GM19467 (cell line): Measurements from ENCODE around the gene OXCT2.
"Not testable (repeated sequence)": the region's sequence is repeated elsewhere in the genome, so short reads cannot be mapped to it uniquely, and the experiment has no call there.

Experiments
- ATAC-seq: cut with Tn5 transposase; IDR thresholded peaks from one replicate; pipeline ENCODE4 v1.9.1; 2021; ENCODE audit warnings: mild to moderate bottlenecking, moderate library complexity; ENCODE audit not compliant: unreplicated experiment

The OXCT2 gene

GRCh38 chr1:39771022-39771532 lies at the start of gene OXCT2:
TSS of gene OXCT2 (minus strand) at chr1:39771348. CDS start at chr1:39771255, 93 bp downstream.
- not testable (repeated sequence) for ATAC-seq

- no peak for ATAC-seq
Measured at GRCh38 chr1:39819091-39819812, 48.1 kb upstream of the OXCT2 start.

DNA sequence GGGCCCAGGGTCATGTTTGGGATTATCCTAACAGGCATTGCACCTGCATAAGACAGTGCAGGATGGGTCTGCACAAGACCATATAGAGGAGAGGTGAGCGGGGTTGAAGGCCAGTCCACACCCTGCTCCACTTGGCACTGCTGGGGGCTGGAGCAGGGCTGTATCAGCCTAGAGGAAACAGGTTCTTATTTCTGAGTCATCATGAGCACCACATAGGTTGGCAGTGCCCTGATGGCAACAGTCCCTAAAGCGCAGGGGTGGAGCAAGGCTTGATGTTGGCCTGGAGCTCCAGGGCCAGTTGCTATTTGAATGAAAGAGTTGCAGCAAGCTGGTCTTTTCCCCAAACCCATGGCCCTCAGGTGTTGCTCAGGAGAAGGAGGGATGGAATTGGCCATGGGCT lies 47.3 kb upstream of the OXCT2 start:
- ATAC-seq, result no peak

DNA sequence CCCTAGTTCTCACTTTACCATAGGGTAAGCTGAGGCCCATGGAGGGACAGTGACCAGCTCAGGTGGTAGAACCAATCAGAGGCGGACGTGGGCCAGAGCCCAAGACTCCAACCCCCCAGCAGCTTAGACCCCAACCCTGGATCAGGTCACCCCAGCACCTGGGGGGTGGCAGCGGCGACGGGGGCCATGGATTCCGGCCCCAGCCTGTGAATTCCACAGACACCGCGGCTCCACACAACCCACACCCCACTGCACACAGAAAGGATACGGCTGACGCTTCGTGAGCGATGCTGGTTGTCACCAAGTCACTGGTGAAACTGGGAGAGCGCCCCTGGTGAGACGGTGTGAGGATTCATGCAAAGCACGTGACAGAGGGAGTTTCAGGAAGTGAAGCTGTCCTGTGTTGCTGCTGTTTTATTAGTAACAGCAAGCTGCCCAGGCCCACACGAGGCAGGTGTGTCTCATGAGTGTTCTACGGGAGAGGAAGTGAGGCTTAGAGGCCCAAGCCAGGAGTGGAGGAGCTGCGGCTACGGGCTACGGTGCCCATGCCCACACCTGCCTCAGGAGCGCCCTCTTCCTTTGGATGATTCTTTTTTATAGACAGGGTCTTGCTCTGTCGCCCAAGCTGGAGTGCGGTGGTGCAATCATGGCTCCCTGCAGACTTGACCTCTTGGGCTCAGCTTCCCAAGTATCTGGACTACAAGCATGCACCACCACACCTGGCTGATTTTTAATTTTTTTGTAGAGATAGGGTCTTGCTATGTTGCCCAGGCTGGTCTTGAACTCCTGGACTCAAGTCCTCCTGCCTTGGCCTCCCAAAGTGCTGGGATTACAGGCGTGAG lies 46.2 kb upstream of the OXCT2 start:
- ATAC-seq, result peak; percentile 79

GRCh38 chr1:39816415-39817090 lies 45.4 kb upstream of the OXCT2 start:
- peak; percentile 35 for ATAC-seq

DNA sequence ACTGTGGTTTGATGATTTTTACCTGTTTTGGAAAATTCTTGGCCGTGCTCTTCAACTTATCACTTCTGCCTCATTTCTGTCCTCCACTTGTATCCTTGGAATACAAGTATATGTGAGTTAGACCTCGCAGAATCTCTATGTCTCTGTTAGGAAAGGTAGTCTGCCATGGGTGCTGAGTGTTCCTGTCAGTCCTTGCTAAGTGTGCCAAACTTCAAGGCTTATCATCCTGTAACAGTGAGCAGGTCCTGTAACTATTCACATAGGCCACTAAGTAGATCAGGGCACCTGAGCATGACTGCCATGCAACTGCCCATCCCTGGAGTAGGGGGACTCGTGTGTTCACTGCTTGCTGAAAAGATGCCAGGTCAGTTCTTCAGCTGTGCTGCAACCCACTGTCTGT lies 41.8 kb upstream of the OXCT2 start:
- ATAC-seq, result no peak

DNA sequence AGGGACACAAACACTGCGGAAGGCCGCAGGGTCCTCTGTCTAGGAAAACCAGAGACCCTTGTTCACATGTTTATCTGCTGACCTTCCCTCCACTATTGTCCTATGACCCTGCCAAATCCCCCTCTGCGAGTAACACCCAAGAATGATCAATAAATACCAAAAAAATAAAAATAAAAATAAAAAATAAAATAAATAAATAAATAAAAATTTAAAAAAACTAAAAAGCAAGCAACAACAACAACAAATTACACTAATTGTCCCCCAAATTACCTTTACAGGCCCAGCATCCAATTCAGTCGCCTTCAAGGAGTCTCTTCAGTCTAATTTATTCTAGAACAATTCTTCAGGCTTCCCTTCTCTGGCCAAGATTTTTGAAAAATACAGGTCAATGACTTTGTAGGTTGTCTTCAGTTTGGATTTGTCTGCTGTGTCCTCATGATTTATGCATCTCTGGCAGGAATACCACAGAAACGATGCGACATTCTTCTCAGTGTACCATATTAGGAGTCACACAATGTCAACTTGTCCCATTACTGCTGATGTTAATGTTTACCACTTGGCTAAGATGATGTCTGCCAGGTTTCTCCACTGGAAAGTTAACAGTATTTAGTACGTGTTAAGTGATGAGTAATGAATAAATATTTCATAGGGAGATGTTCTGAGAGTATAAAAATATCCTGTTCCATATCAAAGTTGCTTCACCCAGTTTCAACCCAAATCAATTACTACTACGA lies 37.8 kb upstream of the OXCT2 start:
- no peak for ATAC-seq

DNA sequence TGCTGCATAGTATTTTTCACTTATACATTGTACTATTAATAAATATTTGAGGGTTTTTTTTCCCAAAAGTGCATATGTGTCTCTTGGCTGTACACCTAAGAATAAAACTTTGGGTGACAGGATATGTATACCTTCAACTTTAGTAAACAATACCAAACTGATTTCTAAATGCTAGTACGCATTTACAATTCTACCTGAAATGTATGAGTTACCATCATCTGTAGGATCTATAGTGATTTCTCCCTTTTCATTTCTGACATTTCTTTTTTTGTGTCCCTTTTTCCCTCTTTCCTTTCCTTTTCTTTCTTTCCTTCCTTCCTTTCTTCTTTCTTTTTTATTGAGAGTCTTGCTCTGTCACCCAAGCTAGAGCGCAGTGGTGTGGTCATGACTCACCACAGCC lies 34.2 kb upstream of the OXCT2 start:
- ATAC-seq, result no peak

GRCh38 chr1:39802496-39803260 lies 31.5 kb upstream of the OXCT2 start:
- ATAC-seq, result no peak

DNA sequence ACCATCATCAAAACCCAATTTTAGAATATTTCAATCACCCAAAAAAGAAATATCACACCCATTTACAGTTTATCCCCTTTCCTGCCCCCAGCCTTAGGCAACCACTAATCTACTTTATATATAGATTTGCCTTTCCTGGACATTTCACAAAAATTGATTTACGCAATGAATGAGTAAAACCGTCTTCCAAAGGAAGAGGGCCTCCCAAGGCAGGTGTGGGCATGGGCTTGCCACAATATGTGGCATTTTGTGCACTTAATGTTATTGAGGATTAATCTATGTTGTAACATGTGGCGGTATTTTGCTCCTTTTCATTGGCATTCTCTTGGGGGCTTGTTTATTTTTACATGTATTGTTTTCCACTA lies 29.3 kb upstream of the OXCT2 start:
- no peak for ATAC-seq

DNA sequence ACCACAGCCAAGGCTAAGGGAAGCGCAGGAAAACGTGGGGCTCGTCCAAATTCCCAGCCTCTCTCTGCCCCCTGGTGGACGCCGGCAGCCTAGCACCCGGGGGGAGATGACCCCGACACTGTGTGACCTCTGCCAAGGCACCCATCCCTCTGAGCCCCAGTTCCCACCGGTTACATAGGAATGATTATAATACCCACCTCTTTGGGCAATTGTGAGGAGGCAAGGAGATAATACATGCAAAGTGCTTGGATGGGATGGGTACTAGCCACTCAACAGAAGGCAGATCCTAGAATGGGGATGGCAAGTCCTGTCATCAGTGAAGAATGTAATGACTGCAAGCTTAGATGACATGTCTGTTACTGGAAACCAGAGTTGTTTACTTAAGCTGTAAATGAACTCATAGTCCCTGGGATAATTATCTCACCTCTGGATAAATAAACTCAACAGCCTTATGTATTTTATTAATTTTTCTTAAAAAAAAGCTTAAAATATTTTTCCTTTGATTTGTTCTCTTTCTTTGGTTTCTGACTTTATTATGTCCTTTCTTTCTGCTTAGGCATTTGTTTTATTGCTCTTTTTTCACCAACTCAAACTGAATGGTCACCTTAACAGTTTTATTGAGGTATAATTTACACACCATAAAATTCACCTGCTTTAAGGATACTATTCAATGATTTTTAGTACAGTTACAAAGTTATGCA lies 28.8 kb upstream of the OXCT2 start:
- peak; percentile 41 for ATAC-seq

GRCh38 chr1:39798859-39799769 lies 28.0 kb upstream of the OXCT2 start:
- ATAC-seq, result peak; percentile 94

DNA sequence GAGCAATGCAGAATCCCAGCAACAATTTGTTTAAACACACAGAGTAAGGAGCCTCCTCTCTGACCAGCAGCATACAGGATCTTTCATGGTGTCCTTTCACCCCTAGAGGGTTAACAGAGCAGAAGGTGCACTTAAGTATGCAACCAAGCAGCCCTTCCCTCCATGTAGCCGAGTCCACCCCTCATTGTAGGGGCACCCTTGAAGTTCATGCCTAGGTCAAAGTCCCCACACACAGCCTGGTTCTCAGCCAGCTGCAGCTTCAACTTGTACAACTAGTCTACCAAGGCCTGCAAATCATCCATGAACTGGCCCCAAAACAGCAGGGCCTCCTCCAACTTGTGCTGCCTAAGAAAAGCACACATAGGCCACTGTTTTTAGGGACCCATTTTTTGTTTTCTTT lies 24.5 kb upstream of the OXCT2 start:
- no peak for ATAC-seq

DNA sequence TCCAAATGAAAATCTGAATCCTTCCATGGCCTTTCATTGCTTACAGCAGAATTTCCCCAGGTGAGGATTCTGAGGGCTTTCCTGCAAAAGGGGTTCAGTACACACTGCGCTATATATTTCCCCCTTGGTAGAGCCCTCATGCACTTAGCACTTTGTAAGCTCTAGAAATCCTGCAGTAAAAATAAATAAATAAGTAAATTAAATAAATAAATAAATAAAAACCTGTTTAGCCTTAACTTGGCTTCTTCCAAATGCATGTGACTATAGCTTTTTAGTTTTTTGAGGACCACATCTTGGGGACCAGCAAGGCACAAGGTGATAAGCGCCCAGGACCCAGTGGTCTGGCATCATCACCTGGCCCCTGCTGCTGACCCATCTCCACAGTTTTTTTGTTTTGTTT lies 20.7 kb upstream of the OXCT2 start:
- ATAC-seq, result no peak

DNA sequence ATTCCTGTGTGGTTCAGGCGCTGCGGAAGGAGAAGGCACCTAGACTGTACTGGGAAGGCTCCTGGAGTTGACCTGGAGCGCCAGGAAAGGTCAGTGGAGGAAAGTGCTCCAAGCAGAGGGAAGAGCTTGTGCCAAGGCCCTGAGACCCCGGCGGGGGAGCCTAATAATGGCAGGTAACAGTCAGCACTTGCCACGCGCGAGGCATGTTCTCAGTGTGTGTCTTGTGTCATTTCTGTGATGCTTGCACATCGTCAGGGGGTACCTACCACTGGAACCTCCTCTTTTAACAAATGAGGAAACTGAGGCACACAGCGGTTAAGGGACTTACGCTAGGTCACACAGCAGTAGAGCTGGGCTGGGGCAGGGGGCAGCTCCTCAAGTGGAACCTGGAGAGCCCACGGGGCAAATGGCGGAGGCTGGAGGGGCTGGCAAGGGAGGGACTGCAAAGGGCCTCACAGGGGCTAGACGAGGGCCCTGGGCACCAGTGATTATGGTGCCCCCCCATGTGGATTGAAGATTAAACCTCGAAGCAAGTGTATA lies 18.5 kb upstream of the OXCT2 start:
- ATAC-seq, result no peak

GRCh38 chr1:39788758-39789570 lies 17.8 kb upstream of the OXCT2 start, which contains the start of gene BMP8B:
TSS of gene BMP8B (minus strand) at chr1:39788865. CDS start at chr1:39788485, 380 bp downstream.
- peak; percentile 55 for ATAC-seq

- peak; percentile 9 for ATAC-seq
Measured at GRCh38 chr1:39788426-39788757, 17.2 kb upstream of the OXCT2 start.
